ENCODE results near the gene PBRM1. TPM values are rescaled to one million over a fixed set of nuclear protein-coding genes. Genes with fewer than 3 reads are reported as not detected.

PBRM1 gene
- total and polyA plus RNA-seq, 4 donors = 7.1 to 65.7 (median 38.7) TPM

DNA sequence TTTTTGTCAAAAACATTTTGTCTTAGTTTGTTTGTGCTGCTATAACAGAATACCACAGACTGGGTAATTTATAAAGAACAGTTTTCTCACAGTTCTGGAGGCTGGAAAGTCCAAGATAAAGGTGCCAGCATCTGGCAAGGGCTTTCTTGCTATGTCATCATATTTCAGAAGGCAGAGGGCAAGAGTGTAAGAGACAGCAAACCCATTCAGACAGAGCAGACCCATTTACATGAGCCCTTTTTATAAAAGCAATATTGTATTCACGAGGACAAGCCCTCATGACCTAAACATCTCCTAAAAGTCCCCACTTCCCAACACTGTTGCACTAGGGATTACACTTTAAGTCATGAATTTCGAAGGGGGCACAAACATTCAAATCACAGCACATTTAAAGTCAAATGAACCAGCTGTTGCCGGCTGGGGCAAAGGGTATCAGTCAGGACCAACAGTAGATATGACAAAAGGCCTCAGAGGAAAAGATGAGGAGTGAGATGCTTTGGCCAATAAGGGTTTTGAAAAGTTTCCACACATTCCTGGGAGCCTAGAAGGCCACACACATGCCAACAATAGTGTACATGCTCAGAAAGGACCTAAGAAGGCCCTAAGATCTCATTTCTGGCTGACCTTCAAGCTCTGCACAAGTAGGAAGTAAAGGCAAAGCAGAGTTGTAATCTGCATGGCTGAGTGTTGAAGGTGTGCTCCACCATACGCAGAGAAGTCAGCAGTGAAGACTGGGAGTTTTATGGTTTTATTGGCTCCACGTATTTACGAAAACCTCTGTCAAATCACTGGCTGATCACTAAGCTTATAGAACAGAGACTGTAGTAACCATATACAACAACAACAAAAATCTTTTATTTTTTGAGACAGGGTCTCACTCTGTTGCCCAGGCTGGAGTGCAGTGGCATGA, 111.4 kb downstream of the PBRM1 start:
- Histone ChIP-seq H3K4me1 (ENCODE audit: control insufficient read depth in 4 of 4, insufficient read depth in 4 of 4, low read length in 3 of 4) (no peaks in the 10 kb centered on the region), H3K9ac (ENCODE audit: low read depth in 1 of 2, low read length in 2 of 2) (no peak overlapping the region), H3K9me3 (ENCODE audit: control insufficient read depth in 4 of 4, low read length in 3 of 4) (no peaks in the 10 kb centered on the region), H3K27me3 (ENCODE audit: control insufficient read depth in 4 of 4, insufficient read depth in 4 of 4, low read length in 3 of 4) (no peaks in the 10 kb centered on the region), H3K36me3 (ENCODE audit: control insufficient read depth in 4 of 4, insufficient read depth in 3 of 4, low read depth in 1 of 4, low read length in 3 of 4) (peaks cover 1 to 57% (median 35%) of the 10 kb centered on the region in 4 donors), H3K4me3 (ENCODE audit: low read depth in 1 of 3, low read length in 3 of 3) (no peak overlapping the region), H3K27ac (ENCODE audit: low read depth in 1 of 2, low read length in 2 of 2) (no peak overlapping the region)
- WGBS = 92% methylated on average over 6 of the region's 6 CpGs
- TF ChIP-seq, protein P1, sequence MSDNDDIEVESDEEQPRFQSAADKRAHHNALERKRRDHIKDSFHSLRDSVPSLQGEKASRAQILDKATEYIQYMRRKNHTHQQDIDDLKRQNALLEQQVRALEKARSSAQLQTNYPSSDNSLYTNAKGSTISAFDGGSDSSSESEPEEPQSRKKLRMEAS (IDR thresholded peaks at IDR 0.05) = no peak
- TF ChIP-seq, protein P2, sequence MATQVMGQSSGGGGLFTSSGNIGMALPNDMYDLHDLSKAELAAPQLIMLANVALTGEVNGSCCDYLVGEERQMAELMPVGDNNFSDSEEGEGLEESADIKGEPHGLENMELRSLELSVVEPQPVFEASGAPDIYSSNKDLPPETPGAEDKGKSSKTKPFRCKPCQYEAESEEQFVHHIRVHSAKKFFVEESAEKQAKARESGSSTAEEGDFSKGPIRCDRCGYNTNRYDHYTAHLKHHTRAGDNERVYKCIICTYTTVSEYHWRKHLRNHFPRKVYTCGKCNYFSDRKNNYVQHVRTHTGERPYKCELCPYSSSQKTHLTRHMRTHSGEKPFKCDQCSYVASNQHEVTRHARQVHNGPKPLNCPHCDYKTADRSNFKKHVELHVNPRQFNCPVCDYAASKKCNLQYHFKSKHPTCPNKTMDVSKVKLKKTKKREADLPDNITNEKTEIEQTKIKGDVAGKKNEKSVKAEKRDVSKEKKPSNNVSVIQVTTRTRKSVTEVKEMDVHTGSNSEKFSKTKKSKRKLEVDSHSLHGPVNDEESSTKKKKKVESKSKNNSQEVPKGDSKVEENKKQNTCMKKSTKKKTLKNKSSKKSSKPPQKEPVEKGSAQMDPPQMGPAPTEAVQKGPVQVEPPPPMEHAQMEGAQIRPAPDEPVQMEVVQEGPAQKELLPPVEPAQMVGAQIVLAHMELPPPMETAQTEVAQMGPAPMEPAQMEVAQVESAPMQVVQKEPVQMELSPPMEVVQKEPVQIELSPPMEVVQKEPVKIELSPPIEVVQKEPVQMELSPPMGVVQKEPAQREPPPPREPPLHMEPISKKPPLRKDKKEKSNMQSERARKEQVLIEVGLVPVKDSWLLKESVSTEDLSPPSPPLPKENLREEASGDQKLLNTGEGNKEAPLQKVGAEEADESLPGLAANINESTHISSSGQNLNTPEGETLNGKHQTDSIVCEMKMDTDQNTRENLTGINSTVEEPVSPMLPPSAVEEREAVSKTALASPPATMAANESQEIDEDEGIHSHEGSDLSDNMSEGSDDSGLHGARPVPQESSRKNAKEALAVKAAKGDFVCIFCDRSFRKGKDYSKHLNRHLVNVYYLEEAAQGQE (IDR thresholded peaks at IDR 0.05) = no peak
- TF ChIP-seq HNF4A (conservative IDR thresholded peaks at IDR 0.05) (no peak), NR2F2 (IDR thresholded peaks at IDR 0.05) (no peak), TAF1 (conservative IDR thresholded peaks at IDR 0.05) (no peak), SP1 (IDR thresholded peaks at IDR 0.05) (no peak), RAD21 (IDR thresholded peaks at IDR 0.05) (no peak), GABPA (IDR thresholded peaks at IDR 0.05 in 1 of 2, conservative IDR thresholded peaks at IDR 0.05 in 1 of 2) (no peak)
- TF ChIP-seq, protein P3, sequence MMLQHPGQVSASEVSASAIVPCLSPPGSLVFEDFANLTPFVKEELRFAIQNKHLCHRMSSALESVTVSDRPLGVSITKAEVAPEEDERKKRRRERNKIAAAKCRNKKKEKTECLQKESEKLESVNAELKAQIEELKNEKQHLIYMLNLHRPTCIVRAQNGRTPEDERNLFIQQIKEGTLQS (IDR thresholded peaks at IDR 0.05) = no peak
- TF ChIP-seq, protein P4, sequence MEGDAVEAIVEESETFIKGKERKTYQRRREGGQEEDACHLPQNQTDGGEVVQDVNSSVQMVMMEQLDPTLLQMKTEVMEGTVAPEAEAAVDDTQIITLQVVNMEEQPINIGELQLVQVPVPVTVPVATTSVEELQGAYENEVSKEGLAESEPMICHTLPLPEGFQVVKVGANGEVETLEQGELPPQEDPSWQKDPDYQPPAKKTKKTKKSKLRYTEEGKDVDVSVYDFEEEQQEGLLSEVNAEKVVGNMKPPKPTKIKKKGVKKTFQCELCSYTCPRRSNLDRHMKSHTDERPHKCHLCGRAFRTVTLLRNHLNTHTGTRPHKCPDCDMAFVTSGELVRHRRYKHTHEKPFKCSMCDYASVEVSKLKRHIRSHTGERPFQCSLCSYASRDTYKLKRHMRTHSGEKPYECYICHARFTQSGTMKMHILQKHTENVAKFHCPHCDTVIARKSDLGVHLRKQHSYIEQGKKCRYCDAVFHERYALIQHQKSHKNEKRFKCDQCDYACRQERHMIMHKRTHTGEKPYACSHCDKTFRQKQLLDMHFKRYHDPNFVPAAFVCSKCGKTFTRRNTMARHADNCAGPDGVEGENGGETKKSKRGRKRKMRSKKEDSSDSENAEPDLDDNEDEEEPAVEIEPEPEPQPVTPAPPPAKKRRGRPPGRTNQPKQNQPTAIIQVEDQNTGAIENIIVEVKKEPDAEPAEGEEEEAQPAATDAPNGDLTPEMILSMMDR (IDR thresholded peaks at IDR 0.05; ENCODE audit: low read depth, low read length, missing input control) = no peak
- no peak for DNase-seq (ENCODE audit: low spot score)

DNA sequence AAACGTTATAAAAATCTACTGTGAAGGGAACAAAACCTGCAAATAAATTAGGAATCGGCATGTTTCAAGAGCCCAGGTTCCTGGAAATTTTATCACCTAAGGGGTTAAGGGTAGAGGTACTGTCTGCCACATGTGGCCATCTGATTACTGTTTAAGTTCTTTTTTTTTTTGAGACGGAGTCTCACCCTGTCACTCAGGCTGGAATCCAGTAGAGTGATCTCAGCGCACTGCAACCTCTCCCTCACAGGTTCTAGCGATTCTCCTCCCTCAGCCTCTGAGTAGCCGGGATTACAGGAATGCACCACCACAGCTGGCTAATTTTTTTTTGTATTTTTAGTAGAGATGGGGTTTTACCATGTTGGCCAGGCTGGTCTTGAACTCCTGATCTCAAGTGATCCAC, 113.5 kb downstream of the PBRM1 start:
- Histone ChIP-seq H3K27me3 (ENCODE audit: control insufficient read depth in 4 of 4, insufficient read depth in 4 of 4, low read length in 3 of 4) (no peaks in the 10 kb centered on the region), H3K9me3 (ENCODE audit: control insufficient read depth in 4 of 4, low read length in 3 of 4) (no peaks in the 10 kb centered on the region), H3K9ac (ENCODE audit: low read depth in 1 of 2, low read length in 2 of 2) (no peak overlapping the region), H3K4me3 (ENCODE audit: low read depth in 1 of 3, low read length in 3 of 3) (no peak overlapping the region), H3K36me3 (ENCODE audit: control insufficient read depth in 4 of 4, insufficient read depth in 3 of 4, low read depth in 1 of 4, low read length in 3 of 4) (peaks cover 3 to 37% (median 20%) of the 10 kb centered on the region in 4 donors), H3K27ac (ENCODE audit: low read depth in 1 of 2, low read length in 2 of 2) (no peak overlapping the region), H3K4me1 (ENCODE audit: control insufficient read depth in 4 of 4, insufficient read depth in 4 of 4, low read length in 3 of 4) (no peaks in the 10 kb centered on the region)
- WGBS = 69% methylated on average over 6 of the region's 6 CpGs
- no peak for DNase-seq (ENCODE audit: low spot score)
- TF ChIP-seq, protein P3 (IDR thresholded peaks at IDR 0.05) = no peak
- TF ChIP-seq YY1 (IDR thresholded peaks at IDR 0.05) (no peak), HNF4A (conservative IDR thresholded peaks at IDR 0.05) (no peak), SP1 (IDR thresholded peaks at IDR 0.05) (no peak), FOXA2 (IDR thresholded peaks at IDR 0.05) (no peak), FOXA1 (IDR thresholded peaks at IDR 0.05) (no peak), RAD21 (IDR thresholded peaks at IDR 0.05) (no peak), NR2F2 (IDR thresholded peaks at IDR 0.05) (no peak), GABPA (IDR thresholded peaks at IDR 0.05 in 1 of 2, conservative IDR thresholded peaks at IDR 0.05 in 1 of 2) (no peak), HNF4G (IDR thresholded peaks at IDR 0.05) (no peak), JUND (IDR thresholded peaks at IDR 0.05) (no peak), TAF1 (conservative IDR thresholded peaks at IDR 0.05) (no peak), RXRA (IDR thresholded peaks at IDR 0.05) (no peak)
- TF ChIP-seq, protein P1 (IDR thresholded peaks at IDR 0.05) = no peak
- TF ChIP-seq, protein P4 (IDR thresholded peaks at IDR 0.05; ENCODE audit: low read depth, low read length, missing input control) = no peak
- TF ChIP-seq, protein P2 (IDR thresholded peaks at IDR 0.05) = no peak

Measured in liver (tissue), 9 donors.